ENCODE results near the gene MLKL. TPM values are rescaled to one million over a fixed set of nuclear protein-coding genes. Genes with fewer than 3 reads are reported as not detected.
A peak's percentile ranks its signal among the peaks of the same experiment; 100 is the strongest.
"Not testable (repeated sequence)": the region's sequence is repeated elsewhere in the genome, so short reads cannot be mapped to it uniquely, and the experiment has no call there.

Gene MLKL
- total and polyA plus RNA-seq, 3 experiments from 2014 or later, result 13.9 to 17.5 (median 16.1) TPM

- Histone ChIP-seq H3K27me3 (ENCODE audit: insufficient read depth, low read length, poor library complexity, severe bottlenecking) (no peaks in the 10 kb centered on the region), H3K4me3 (ENCODE audit: low read length) (no peak overlapping the region), H3K9me3 (ENCODE audit: low read length) (no peaks in the 10 kb centered on the region), H3K4me1 (ENCODE audit: insufficient read depth, low read length) (no peaks in the 10 kb centered on the region), H3K36me3 (ENCODE audit: insufficient read depth, low read length) (peaks cover 16% of the 10 kb centered on the region), H3K27ac (ENCODE audit: low read depth, low read length) (no peak overlapping the region)
- no peak for DNase-seq
- POLR2A ChIA-PET, result no interaction called here
- H3K36me3 Mint-ChIP-seq, result peaks cover 3 to 76% (median 26%) of the 10 kb centered on the region in 3 donors
- no peaks in the 10 kb centered on the region for H3K9me3 Mint-ChIP-seq
- no peaks in the 10 kb centered on the region for H3K4me1 Mint-ChIP-seq
- CTCF ChIA-PET, result interaction anchor here (1.0 to 1.2 kb wide), 2 partner anchors 11 to 29 kb away, joined by 3 read pairs; no protein-coding TSS in a partner anchor
- no peak overlapping the region for H3K4me3 Mint-ChIP-seq
- no peak overlapping the region for H3K27ac Mint-ChIP-seq
- no peaks in the 10 kb centered on the region for H3K27me3 Mint-ChIP-seq
These were observed 20.0 kb downstream of the MLKL start for GRCh38 chr16:74680681-74681080.

GRCh38 chr16:74679983-74680382 is 20.7 kb downstream of the MLKL start:
- Mint-ChIP-seq H3K27ac (peak overlapping the region in 2 of 8 donors; percentile 35 to 54), H3K4me3 (no peak overlapping the region), H3K4me1 (no peaks in the 10 kb centered on the region), H3K36me3 (peaks cover 3 to 76% (median 26%) of the 10 kb centered on the region in 3 donors), H3K9me3 (no peaks in the 10 kb centered on the region), H3K27me3 (no peaks in the 10 kb centered on the region)
- no peaks in the 10 kb centered on the region for H3K9me3 ChIP-seq (ENCODE audit: low read length)
- H3K4me1 ChIP-seq (ENCODE audit: insufficient read depth, low read length), result no peaks in the 10 kb centered on the region
- peaks cover 16% of the 10 kb centered on the region for H3K36me3 ChIP-seq (ENCODE audit: insufficient read depth, low read length)
- CTCF ChIA-PET, result interaction anchor here (1.0 to 1.2 kb wide), 2 partner anchors 12 to 30 kb away, joined by 3 read pairs; no protein-coding TSS in a partner anchor
- POLR2A ChIA-PET, result no interaction called here
- no peaks in the 10 kb centered on the region for H3K27me3 ChIP-seq (ENCODE audit: insufficient read depth, low read length, poor library complexity, severe bottlenecking)
- H3K27ac ChIP-seq (ENCODE audit: low read depth, low read length), result no peak overlapping the region
- no peak overlapping the region for H3K4me3 ChIP-seq (ENCODE audit: low read length)
- DNase-seq, result no peak

GRCh38 chr16:74677868-74678267 is 22.8 kb downstream of the MLKL start:
- no peak overlapping the region for H3K27ac ChIP-seq (ENCODE audit: low read depth, low read length)
- ChIA-PET CTCF (no interaction called here), POLR2A (no interaction called here)
- peaks cover 16% of the 10 kb centered on the region for H3K36me3 ChIP-seq (ENCODE audit: insufficient read depth, low read length)
- H3K27me3 ChIP-seq (ENCODE audit: insufficient read depth, low read length, poor library complexity, severe bottlenecking), result no peaks in the 10 kb centered on the region
- Mint-ChIP-seq H3K4me1 (no peaks in the 10 kb centered on the region), H3K4me3 (no peak overlapping the region), H3K27me3 (no peaks in the 10 kb centered on the region), H3K27ac (peak overlapping the region in 1 of 8 donors; percentile 72), H3K36me3 (peaks cover 7 to 77% (median 27%) of the 10 kb centered on the region in 3 donors), H3K9me3 (no peaks in the 10 kb centered on the region)
- no peaks in the 10 kb centered on the region for H3K9me3 ChIP-seq (ENCODE audit: low read length)
- DNase-seq, result no peak
- H3K4me3 ChIP-seq (ENCODE audit: low read length), result no peak overlapping the region
- H3K4me1 ChIP-seq (ENCODE audit: insufficient read depth, low read length), result no peaks in the 10 kb centered on the region

GRCh38 chr16:74673876-74674275 is 26.8 kb downstream of the MLKL start:
- H3K4me1 ChIP-seq (ENCODE audit: insufficient read depth, low read length), result no peaks in the 10 kb centered on the region
- peaks cover 6% of the 10 kb centered on the region for H3K36me3 ChIP-seq (ENCODE audit: insufficient read depth, low read length)
- H3K36me3 Mint-ChIP-seq, result peaks cover 8 to 58% (median 32%) of the 10 kb centered on the region in 3 donors
- POLR2A ChIA-PET, result no interaction called here
- H3K9me3 Mint-ChIP-seq, result no peaks in the 10 kb centered on the region
- CTCF ChIA-PET, result no interaction called here
- H3K27ac ChIP-seq (ENCODE audit: low read depth, low read length), result no peak overlapping the region
- H3K4me3 Mint-ChIP-seq, result no peak overlapping the region
- H3K9me3 ChIP-seq (ENCODE audit: low read length), result no peaks in the 10 kb centered on the region
- H3K27me3 ChIP-seq (ENCODE audit: insufficient read depth, low read length, poor library complexity, severe bottlenecking), result no peaks in the 10 kb centered on the region
- peak overlapping the region in 1 of 8 donors; percentile 59 for H3K27ac Mint-ChIP-seq
- H3K4me1 Mint-ChIP-seq, result no peaks in the 10 kb centered on the region
- no peak overlapping the region for H3K4me3 ChIP-seq (ENCODE audit: low read length)
- H3K27me3 Mint-ChIP-seq, result no peaks in the 10 kb centered on the region
- DNase-seq, result no peak

GRCh38 chr16:74668877-74669276 is 31.8 kb downstream of the MLKL start:
- POLR2A ChIA-PET; CTCF ChIA-PET; H3K27me3 Mint-ChIP-seq; H3K27ac ChIP-seq (ENCODE audit: low read depth, low read length); H3K9me3 ChIP-seq (ENCODE audit: low read length); H3K4me3 ChIP-seq (ENCODE audit: low read length); H3K27me3 ChIP-seq (ENCODE audit: insufficient read depth, low read length, poor library complexity, severe bottlenecking); H3K27ac Mint-ChIP-seq; H3K9me3 Mint-ChIP-seq; DNase-seq; H3K36me3 ChIP-seq (ENCODE audit: insufficient read depth, low read length): not testable (repeated sequence)
- H3K4me1 ChIP-seq (ENCODE audit: insufficient read depth, low read length), result peaks cover 21% of the 10 kb centered on the region
- peaks cover 5 to 36% (median 15%) of the 10 kb centered on the region in 3 donors for H3K36me3 Mint-ChIP-seq
- peak overlapping the region in 1 of 7 donors; percentile 94 for H3K4me3 Mint-ChIP-seq
- H3K4me1 Mint-ChIP-seq, result peaks cover 19 to 34% (median 22%) of the 10 kb centered on the region in 3 donors

- no peaks in the 10 kb centered on the region for H3K9me3 ChIP-seq (ENCODE audit: low read length)
- peak in 4 of 5 donors; percentile 5 to 48 (median 27) for DNase-seq
- H3K4me1 ChIP-seq (ENCODE audit: insufficient read depth, low read length), result peaks cover 31% of the 10 kb centered on the region
- Mint-ChIP-seq H3K4me3 (peak overlapping the region; percentile 84 to 99 (median 93)), H3K36me3 (peaks cover 9 to 41% (median 15%) of the 10 kb centered on the region in 3 donors), H3K27ac (peak overlapping the region in 6 of 8 donors; percentile 4 to 97 (median 80)), H3K9me3 (no peaks in the 10 kb centered on the region), H3K4me1 (peaks cover 31 to 49% (median 38%) of the 10 kb centered on the region in 3 donors), H3K27me3 (peaks cover 0 to 2% of the 10 kb centered on the region in 2 donors)
- H3K27ac ChIP-seq (ENCODE audit: low read depth, low read length), result peak overlapping the region; percentile 38
- CTCF ChIA-PET, result interaction anchor here (1.0 to 1.7 kb wide), 8 partner anchors 12 to 202 kb away, joined by 3 to 8 read pairs (median 4); partner anchors contain the start of genes GLG1 and MLKL
- no peaks in the 10 kb centered on the region for H3K27me3 ChIP-seq (ENCODE audit: insufficient read depth, low read length, poor library complexity, severe bottlenecking)
- POLR2A ChIA-PET, result interaction anchor here (0.6 to 2.5 kb wide), 7 partner anchors 26 to 980 kb away, joined by 3 to 21 read pairs (median 4); partner anchors contain the start of genes GLG1, KARS1, MLKL and TERF2IP
- H3K36me3 ChIP-seq (ENCODE audit: insufficient read depth, low read length), result peaks cover 11% of the 10 kb centered on the region
- H3K4me3 ChIP-seq (ENCODE audit: low read length), result peak overlapping the region; percentile 75
These were observed 33.4 kb downstream of the MLKL start for GRCh38 chr16:74667255-74667700.

GRCh38 chr16:74666425-74667254 is 34.0 kb downstream of the MLKL start, which contains the start of gene RFWD3:
Gene RFWD3 (minus strand): TSS chr16:74666877. CDS start chr16:74661449, 5,428 bp downstream.
- no peaks in the 10 kb centered on the region for H3K27me3 ChIP-seq (ENCODE audit: insufficient read depth, low read length, poor library complexity, severe bottlenecking)
- peak within 1 kb of the TSS; percentile 85 for H3K4me3 ChIP-seq (ENCODE audit: low read length)
- Mint-ChIP-seq H3K27me3 (peaks cover 0 to 2% of the 10 kb centered on the region in 2 donors), H3K27ac (peak within 1 kb of the TSS; percentile 76 to 97 (median 93)), H3K9me3 (no peaks in the 10 kb centered on the region), H3K4me3 (peak within 1 kb of the TSS; percentile 84 to 99 (median 93)), H3K36me3 (peaks cover 7 to 40% (median 9%) of the 10 kb centered on the region in 3 donors), H3K4me1 (peaks cover 36 to 55% (median 44%) of the 10 kb centered on the region in 3 donors)
- ChIA-PET POLR2A (interaction anchor here (0.5 to 2.5 kb wide), 7 partner anchors 10 to 981 kb away, joined by 3 to 21 read pairs (median 4); partner anchors contain the start of genes GLG1, KARS1, MLKL and TERF2IP), CTCF (interaction anchor here (1.0 to 1.7 kb wide), 8 partner anchors 12 to 202 kb away, joined by 3 to 8 read pairs (median 4); partner anchors contain the start of genes GLG1 and MLKL)
- no peaks in the 10 kb centered on the region for H3K9me3 ChIP-seq (ENCODE audit: low read length)
- peak; percentile 93 to 99 (median 97) for DNase-seq
- H3K36me3 ChIP-seq (ENCODE audit: insufficient read depth, low read length), result peaks cover 11% of the 10 kb centered on the region
- peak within 1 kb of the TSS; percentile 86 for H3K27ac ChIP-seq (ENCODE audit: low read depth, low read length)
- peaks cover 34% of the 10 kb centered on the region for H3K4me1 ChIP-seq (ENCODE audit: insufficient read depth, low read length)
